GM18870 (cell line): Measurements from ENCODE around the gene KCNK16.

Experiments
- ATAC-seq: cut with Tn5 transposase; IDR thresholded peaks from one replicate; pipeline ENCODE4 v1.9.1; 2021; ENCODE audit warnings: moderate library complexity; ENCODE audit not compliant: unreplicated experiment

KCNK16 gene

GRCh38 chr6:39322306-39322850, at the start of gene KCNK16:
Gene KCNK16, minus strand, starts transcription at chr6:39322702. Its CDS starts 162 bp downstream, at chr6:39322540.
- no peak for ATAC-seq

- ATAC-seq: no peak
Measured at GRCh38 chr6:39370390-39370789, 47.9 kb upstream of the KCNK16 start.

- ATAC-seq: no peak
Measured at GRCh38 chr6:39369987-39370386, 47.5 kb upstream of the KCNK16 start.

GRCh38 chr6:39367700-39368099, 45.2 kb upstream of the KCNK16 start:
- no peak for ATAC-seq

GRCh38 chr6:39366931-39367618, 44.6 kb upstream of the KCNK16 start:
- ATAC-seq: no peak

- no peak for ATAC-seq
Measured at GRCh38 chr6:39365281-39366074, 43.0 kb upstream of the KCNK16 start.

- ATAC-seq: no peak
Measured at GRCh38 chr6:39363280-39363679, 40.8 kb upstream of the KCNK16 start.

GRCh38 chr6:39362487-39362865, 40.0 kb upstream of the KCNK16 start:
- ATAC-seq: no peak

GRCh38 chr6:39361657-39362486, 39.4 kb upstream of the KCNK16 start:
- ATAC-seq: no peak

- ATAC-seq: no peak
Measured at GRCh38 chr6:39360378-39360777, 37.9 kb upstream of the KCNK16 start.

GRCh38 chr6:39357998-39358686, 35.6 kb upstream of the KCNK16 start:
- ATAC-seq: no peak

GRCh38 chr6:39353698-39354315, 31.3 kb upstream of the KCNK16 start:
- ATAC-seq: no peak

- no peak for ATAC-seq
Measured at GRCh38 chr6:39350723-39351505, 28.4 kb upstream of the KCNK16 start.

- ATAC-seq: no peak
Measured at GRCh38 chr6:39348740-39349139, 26.2 kb upstream of the KCNK16 start.

GRCh38 chr6:39347906-39348585, 25.5 kb upstream of the KCNK16 start:
- ATAC-seq: no peak

GRCh38 chr6:39347206-39347605, 24.7 kb upstream of the KCNK16 start:
- no peak for ATAC-seq

- no peak for ATAC-seq
Measured at GRCh38 chr6:39344821-39345280, 22.3 kb upstream of the KCNK16 start.

- ATAC-seq: no peak
Measured at GRCh38 chr6:39343396-39343870, 20.9 kb upstream of the KCNK16 start.
